ENCODE results near the gene C16orf46. TPM values are rescaled to one million over a fixed set of nuclear protein-coding genes. Genes with fewer than 3 reads are reported as not detected.

Gene C16orf46
- total and polyA plus RNA-seq, 2 of the 4 experiments (the other 2 are of a cell fraction): 0.27 to 0.72 TPM

GRCh38 chr16:81014672-81015071 lies 62.4 kb downstream of the C16orf46 start:
- no CpG with 5 or more reads among the region's 2 CpGs for WGBS, 2 experiments (ENCODE audit: extremely low coverage in 2 of 2, insufficient read length in 1 of 2)
- CTCF ChIA-PET: no interaction called here
- in situ Hi-C loops (cut with MboI; ENCODE audit: low sequenced_read_pairs): no loop called here

More at GRCh38 chr16:81014672-81015071, 62.4 kb downstream of the C16orf46 start:
- H3K4me1 ChIP-seq (ENCODE audit: control insufficient read depth, insufficient read depth, low read length): no peaks in the 10 kb centered on the region; the same call in 1 of the 2 replicates
- intact Hi-C loops (cut with micrococcal nuclease): no loop called here
- POLR2A ChIA-PET (ENCODE audit: unreplicated experiment): no interaction called here
- no peak overlapping the region for H2AK9ac ChIP-seq (replicated peaks; ENCODE audit: low read depth, low read length, poor library complexity)
- DNase-seq (no peak), ATAC-seq (ENCODE audit: low read depth) (no peak)
- H3K14ac ChIP-seq (replicated peaks; ENCODE audit: low read depth, low read length): no peak overlapping the region
- no peak overlapping the region for H4K8ac ChIP-seq (ENCODE audit: low read depth in 2 of 2, low read length in 2 of 2)
- no peaks in the 10 kb centered on the region for H3K9me1 ChIP-seq (ENCODE audit: insufficient read depth, low read length)
- no peak overlapping the region for H3K4ac ChIP-seq (ENCODE audit: low read depth, low read length)
- H3K9me3 ChIP-seq (ENCODE audit: control insufficient read depth, insufficient read depth, low read length): no peaks in the 10 kb centered on the region
- H3K4me3 ChIP-seq (ENCODE audit: insufficient read depth, low read depth, low read length): no peak overlapping the region
- H3K56ac ChIP-seq (ENCODE audit: extremely low read depth, insufficient read depth, low read length): no peak overlapping the region
- H2BK15ac ChIP-seq (ENCODE audit: low read depth, low read length): no peak overlapping the region
- peaks cover 7 to 19% of the 10 kb centered on the region in 2 experiments; a peak in 3 of 4 replicates for H3K79me1 ChIP-seq (ENCODE audit: low read depth in 1 of 2, low read length in 2 of 2)
- H2BK120ac ChIP-seq (ENCODE audit: low read depth, low read length): no peak overlapping the region
- no peak overlapping the region for H2AK5ac ChIP-seq (ENCODE audit: low read depth, low read length)
- no TSS peak for BruUV-seq (replicated peaks)
- no peak overlapping the region for H4K91ac ChIP-seq (ENCODE audit: insufficient read depth, low read depth, low read length)
- no peak overlapping the region for H3K23ac ChIP-seq (ENCODE audit: low read depth, low read length)
- no peak overlapping the region for H2AFZ ChIP-seq (replicated peaks; ENCODE audit: low read length, poor library complexity)
- dilution Hi-C loops (cut with HindIII; ENCODE audit: low sequenced_read_pairs, unreplicated experiment): no loop called here
- H4K20me1 ChIP-seq (ENCODE audit: insufficient read depth, low read length): no peaks in the 10 kb centered on the region; the same call in 1 of the 2 replicates
- no peak overlapping the region for H3K9ac ChIP-seq (ENCODE audit: low read depth, low read length)
- TF ChIP-seq MXI1 (IDR thresholded peaks at IDR 0.05; ENCODE audit: borderline replicate concordance, low read depth, low read length) (no peak), MAFK (IDR thresholded peaks at IDR 0.05; ENCODE audit: low read depth, low read length) (no peak), POLR2A (IDR thresholded peaks at IDR 0.05; ENCODE audit: low read depth, low read length) (no peak), MAZ (IDR thresholded peaks at IDR 0.05; ENCODE audit: borderline replicate concordance, low read depth, low read length) (no peak), FOS (IDR thresholded peaks at IDR 0.05; ENCODE audit: low read depth, low read length) (no peak), RCOR1 (IDR thresholded peaks at IDR 0.05; ENCODE audit: insufficient replicate concordance, low read length) (no peak)
- H3K36me3 ChIP-seq (ENCODE audit: control insufficient read depth, insufficient read depth, low read length): peaks cover 12% of the 10 kb centered on the region
- no peak overlapping the region for H2BK20ac ChIP-seq (ENCODE audit: low read depth, low read length)
- H3K27me3 ChIP-seq (ENCODE audit: control insufficient read depth, insufficient read depth, low read length): no peaks in the 10 kb centered on the region
- H3K18ac ChIP-seq (ENCODE audit: low read depth, low read length): no peak overlapping the region
- H3K27ac ChIP-seq (ENCODE audit: insufficient read depth, low read length): no peak overlapping the region
- H3K4me2 ChIP-seq (ENCODE audit: low read depth, low read length): no peak overlapping the region
- no peak overlapping the region for H4K5ac ChIP-seq (ENCODE audit: low read depth, low read length)
- no peak overlapping the region for H2BK5ac ChIP-seq (ENCODE audit: low read depth, low read length, poor library complexity, severe bottlenecking)
